Glomerular endothelial cell (primary cell): ENCODE data around the gene C2CD5. TPM values are rescaled to one million over a fixed set of nuclear protein-coding genes. Genes with fewer than 3 reads are reported as not detected.
"Not testable (repeated sequence)": the region's sequence is repeated elsewhere in the genome, so short reads cannot be mapped to it uniquely, and the experiment has no call there.

ENCODE experiments used
- DNase-seq: peaks from one replicate; pipeline ENCODE4 v3.0.0-alpha.2; 2011; ENCODE audit warnings: low read depth, low spot score; ENCODE audit errors: extremely low read depth
- total RNA-seq: library from RNA; depleted of rRNA; stranded (reverse); fragments of >200 nt; gene quantifications from 2 replicates; pipeline ENCODE4 v1.2.3, GENCODE V29; 2015

C2CD5 gene, protein sequence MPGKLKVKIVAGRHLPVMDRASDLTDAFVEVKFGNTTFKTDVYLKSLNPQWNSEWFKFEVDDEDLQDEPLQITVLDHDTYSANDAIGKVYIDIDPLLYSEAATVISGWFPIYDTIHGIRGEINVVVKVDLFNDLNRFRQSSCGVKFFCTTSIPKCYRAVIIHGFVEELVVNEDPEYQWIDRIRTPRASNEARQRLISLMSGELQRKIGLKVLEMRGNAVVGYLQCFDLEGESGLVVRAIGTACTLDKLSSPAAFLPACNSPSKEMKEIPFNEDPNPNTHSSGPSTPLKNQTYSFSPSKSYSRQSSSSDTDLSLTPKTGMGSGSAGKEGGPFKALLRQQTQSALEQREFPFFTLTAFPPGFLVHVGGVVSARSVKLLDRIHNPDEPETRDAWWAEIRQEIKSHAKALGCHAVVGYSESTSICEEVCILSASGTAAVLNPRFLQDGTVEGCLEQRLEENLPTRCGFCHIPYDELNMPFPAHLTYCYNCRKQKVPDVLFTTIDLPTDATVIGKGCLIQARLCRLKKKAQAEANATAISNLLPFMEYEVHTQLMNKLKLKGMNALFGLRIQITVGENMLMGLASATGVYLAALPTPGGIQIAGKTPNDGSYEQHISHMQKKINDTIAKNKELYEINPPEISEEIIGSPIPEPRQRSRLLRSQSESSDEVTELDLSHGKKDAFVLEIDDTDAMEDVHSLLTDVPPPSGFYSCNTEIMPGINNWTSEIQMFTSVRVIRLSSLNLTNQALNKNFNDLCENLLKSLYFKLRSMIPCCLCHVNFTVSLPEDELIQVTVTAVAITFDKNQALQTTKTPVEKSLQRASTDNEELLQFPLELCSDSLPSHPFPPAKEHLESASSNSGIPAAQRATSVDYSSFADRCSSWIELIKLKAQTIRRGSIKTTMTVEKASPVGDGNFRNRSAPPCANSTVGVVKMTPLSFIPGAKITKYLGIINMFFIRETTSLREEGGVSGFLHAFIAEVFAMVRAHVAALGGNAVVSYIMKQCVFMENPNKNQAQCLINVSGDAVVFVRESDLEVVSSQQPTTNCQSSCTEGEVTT
- total RNA-seq, result 12.4 and 34.5 TPM in 2 replicates

DNA sequence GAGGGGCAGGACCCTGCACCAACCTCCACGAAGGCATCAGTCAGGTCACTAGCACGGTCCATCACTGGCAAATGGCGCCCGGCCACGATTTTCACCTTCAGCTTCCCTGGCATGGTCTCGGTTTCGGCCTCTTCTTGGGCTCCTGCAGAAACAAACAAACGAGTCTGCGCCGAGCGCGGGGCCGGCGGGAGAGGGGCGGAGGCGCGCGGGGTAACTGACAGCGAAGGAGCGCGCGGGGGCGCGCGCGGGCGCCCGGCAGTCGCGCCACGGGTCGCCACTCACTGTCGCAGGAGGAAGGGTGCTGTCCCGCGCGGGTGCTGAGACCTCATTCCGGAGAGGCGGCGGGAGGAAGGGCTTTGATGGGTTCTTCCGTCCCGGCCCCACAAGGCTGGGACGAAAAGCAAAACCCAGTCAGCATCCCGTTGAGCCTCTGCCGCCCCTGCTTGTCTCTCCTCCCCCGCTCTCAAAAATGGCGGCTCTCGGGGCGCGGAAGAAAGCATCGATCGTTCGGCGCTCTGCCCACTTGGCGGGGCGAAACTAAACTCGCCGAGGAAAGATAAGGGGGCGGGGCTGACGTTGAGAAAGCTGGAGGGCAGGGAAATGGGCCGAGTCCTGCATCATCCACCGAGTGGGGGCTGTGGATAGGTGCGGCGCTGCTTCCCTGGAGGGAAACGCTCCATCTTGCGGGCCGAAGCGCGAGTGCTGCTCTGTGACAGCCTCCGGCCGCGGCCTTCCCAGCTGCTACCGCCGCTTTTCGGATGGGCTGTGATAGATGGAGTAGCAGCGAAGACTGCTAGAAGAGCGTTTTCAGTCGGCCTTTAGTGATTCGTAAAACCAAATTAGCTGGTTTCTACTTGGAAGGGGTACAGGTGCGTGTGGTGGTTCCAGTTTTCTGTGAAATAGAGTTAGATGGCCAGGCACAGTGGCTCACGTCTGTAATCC lies at the start of gene C2CD5:
Gene C2CD5, minus strand, starts transcription at position 505 of the 942 bp plus-strand sequence. Its CDS starts 392 bp downstream, at position 113.
- DNase-seq, result peak; percentile 78

DNA sequence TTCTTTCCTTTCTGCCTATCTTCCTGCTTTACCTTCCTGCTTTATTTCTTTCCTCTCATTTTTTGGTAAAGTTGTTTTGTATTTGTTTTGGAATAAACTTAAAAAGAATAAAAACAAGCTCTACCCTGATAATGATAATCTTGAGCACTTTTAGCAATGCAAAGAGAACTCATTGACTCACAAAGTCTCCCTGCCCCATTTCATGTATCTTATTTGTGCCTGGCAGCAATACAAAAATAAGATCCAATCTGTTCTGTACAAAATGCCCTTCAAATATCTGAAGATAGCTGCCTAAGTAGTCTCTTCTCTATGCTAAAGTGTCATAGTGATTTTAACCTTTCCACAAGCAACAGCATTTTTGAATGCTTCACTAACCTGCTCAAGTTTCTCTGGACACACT lies 49.5 kb upstream of the C2CD5 start:
- DNase-seq, result no peak

DNA sequence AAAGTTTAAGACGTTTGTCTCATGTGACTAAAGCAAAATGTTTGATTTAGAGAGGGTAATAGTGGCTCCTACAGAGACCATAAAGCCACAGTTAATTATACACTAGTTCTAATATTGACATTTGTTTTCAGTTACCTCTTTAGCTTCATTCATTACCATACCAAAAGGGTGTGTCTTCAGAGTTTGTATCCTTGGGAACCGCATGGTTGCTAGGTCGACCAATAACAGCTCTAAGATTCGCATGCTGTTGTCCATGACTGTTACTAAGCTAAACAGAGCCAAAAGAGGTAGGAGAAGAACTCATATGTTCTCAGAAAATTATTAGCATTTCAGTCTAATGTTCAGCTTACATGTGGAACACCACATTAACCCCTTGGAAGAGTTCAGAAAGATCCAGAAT lies 44.5 kb upstream of the C2CD5 start:
- no peak for DNase-seq

DNA sequence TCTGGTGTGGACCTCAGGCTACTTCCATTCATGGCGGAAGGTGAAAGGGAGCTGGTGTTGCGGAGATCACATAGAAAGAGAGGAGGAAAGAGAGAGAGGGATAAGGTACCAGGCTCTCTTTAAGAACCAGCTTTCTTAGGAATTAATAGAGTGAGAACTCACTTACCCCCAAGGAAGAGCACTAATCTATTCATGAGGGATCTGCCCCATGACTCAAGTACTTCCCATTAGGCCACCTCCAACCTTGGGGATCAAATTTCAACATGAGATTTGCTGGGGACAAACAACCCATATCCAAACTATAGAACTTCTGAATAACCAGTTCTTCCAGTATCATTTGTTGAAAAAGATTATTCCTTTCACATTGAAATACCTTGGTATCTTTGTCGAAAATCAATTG lies 34.0 kb upstream of the C2CD5 start:
- no peak for DNase-seq

DNA sequence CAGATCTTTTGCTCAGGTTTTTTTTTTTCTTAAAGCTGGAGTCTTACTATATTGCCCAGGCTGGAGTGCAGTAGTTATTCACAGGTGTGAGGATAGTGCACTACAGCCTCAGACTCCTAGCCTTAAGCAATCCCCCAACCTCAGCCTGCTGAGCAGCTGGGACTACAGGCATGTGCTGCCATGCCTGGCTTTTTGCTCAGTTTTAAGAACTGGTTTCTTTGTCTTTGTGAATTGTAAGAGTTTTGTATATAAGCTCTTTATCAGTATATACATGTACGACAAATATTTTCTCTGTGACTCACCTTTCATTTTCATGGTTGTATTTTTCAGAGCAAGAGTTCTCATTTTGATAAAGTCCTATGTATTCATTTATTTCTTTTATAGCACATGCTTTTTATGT lies 33.3 kb upstream of the C2CD5 start:
- no peak for DNase-seq

DNA sequence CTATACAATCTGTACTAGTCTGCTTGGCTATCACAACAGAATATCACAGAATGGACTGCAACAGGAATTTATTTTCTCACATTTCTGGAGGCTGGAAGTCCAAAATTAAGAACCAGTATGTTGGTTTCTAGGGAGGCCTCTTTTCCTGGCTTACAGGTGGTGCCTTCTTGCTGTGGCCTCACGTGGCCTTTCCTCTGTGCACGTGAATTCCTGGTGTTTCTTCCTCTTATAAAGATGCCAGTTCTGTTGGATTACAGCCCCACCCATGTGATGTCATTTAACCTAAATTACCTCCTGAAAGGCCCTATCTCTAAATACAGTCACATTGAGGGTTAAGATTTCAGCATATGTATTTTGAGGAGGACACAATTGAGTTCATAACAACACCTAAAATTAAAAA lies 32.1 kb upstream of the C2CD5 start:
- no peak for DNase-seq

DNA sequence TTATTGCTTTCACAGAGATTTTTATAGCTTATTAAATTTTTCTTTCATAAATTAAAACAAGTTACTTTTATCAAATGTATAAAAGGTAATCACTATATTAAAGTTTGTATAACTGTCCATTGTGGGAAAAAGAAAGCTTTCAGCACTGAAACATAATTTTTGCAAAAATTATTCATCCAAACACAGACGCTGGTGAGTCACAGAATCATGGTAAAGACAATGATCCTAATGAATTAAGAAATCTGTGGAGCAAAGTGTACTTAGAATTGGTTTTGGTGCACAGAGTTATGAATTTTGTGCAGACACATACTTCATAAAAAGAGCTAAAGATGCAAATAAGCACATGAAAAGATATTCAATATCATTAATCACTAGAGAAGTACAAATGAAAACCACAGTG lies 31.7 kb upstream of the C2CD5 start:
- no peak for DNase-seq

DNA sequence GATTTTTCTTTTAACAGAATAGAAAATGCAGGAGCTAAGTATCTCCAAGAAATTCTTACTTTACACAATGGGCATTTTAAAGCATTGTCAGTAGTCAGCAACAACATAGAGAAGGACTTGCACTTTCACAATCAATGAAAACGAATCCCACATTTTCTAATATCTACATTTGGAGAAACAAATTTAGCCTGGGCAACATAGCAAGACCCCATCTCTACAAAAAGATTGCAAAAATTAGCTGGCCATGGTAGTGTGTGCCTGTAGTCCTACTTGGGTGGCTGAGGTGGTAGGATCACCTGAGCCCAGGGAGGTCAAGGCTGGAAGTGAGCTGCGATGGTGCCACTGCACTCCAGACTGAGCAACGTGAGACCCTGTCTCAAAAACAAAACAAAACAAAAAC lies 30.6 kb upstream of the C2CD5 start:
- no peak for DNase-seq

DNA sequence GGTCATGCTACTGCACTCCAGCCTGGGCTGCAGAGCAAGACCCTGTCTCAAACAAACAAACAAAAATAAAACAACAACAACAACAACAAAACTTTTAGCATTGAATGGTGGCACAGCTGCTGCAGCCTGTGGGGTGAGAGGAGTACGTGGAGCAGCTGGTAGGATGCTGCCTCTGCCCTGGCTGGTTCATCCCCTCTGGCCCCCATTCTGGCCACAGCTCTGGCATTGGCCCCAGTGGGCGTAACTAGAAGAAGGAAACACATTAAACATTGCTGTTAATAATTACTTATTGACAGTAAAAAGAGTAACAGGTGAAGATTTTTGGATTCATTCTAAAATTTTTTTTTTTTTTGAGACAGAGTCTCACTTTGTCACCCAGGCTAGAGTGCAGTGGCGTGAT lies 28.8 kb upstream of the C2CD5 start:
- DNase-seq, result no peak

DNA sequence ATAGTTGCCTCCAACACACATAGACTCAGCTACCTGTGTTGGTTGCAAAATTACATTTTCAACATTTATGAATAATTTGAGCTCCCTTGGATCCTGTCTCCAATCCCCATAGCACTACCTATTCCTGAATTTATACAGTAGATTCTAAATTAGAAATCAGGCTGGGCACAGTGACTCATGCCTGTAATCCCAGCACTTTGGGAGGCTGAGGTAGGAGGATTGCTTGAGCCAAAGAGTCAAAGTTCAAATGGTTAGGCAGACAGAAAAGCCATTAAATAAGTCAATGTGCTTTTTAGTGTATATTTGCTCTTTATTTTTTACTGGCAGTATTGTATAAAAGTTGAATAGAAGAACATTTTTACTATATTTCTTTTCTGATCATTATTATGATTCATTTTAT lies 24.9 kb upstream of the C2CD5 start:
- no peak for DNase-seq

DNA sequence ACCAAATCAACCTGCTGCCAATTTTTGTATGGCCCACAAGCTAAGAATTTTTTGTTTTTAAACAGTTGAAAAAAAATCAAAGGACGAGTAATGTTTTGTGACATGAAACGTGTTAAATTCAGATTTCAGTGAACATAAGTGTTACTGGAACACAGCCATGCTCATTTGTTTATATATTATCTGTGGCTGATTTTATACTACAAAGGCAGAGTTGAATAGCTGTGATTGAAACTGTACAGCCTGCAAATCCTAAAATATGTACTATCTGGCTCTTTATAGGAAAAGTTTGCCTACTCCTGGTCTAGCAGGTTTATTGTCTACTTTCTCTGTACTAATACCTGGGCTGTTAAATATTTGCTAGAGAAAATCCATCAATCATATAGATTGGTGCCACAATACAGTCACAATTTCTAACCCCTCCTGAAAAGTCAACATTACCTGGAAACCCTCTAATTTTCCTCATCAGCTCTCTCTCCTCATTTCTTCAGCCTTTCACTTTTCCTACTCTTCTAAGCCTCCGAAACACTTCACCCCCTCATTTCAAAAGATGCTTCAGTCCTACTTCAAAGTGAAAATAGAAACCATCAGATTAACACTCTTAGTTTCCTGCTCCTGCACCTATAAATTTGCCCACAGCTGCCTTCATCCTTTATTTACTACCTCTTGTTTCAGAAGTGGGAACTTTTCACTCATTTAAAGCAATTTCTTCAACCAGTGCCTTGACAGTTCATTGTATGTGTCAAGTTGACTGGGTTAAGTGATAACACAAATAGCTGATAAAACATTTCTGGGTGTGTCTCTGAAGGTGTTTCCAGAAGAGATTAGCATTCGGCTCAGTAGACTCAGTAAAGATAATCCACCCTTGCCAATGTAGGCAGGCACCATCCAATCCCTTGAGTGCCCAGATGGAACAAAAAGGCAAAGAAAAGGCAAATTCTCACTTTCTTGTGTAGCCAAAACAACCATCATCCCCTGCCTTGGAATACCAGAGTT lies 18.0 kb upstream of the C2CD5 start:
- no peak for DNase-seq

DNA sequence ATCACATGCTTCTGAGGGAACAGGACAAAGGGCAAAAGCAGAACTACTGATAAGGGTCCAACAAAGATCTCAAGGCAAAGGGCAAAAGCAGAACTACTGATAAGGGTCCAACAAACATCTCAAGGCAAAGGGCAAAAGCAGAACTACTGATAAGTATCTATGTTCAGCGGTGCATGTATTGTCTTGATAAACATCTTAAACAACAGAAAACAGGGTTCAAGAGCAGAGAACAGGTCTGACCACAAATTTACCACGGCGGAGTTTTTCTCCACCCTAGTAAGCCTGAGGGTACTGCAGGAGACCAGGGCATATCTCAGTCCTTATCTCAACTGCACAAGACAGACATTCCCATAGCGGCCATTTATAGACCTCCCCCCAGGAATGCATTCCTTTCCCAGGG lies 10.4 kb upstream of the C2CD5 start:
- DNase-seq, result not testable (repeated sequence)

DNA sequence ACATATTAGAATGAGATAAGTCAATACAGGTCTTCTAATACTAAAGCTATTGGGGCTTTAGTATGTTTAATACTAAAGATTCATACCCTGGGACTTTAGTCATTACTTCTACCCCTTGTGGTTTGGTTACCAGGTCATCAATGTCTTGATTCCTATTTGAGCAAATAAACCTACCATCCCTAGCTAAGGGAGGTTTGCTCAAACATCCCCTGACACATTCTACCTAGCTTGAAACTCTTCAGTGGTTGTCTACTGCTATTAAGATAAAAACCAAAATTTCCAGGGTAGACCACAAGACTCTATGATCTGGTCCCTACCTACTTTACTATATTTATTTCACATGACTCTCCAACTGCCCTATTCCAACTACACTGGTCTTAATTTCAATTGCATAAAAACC lies 7.3 kb upstream of the C2CD5 start:
- no peak for DNase-seq

DNA sequence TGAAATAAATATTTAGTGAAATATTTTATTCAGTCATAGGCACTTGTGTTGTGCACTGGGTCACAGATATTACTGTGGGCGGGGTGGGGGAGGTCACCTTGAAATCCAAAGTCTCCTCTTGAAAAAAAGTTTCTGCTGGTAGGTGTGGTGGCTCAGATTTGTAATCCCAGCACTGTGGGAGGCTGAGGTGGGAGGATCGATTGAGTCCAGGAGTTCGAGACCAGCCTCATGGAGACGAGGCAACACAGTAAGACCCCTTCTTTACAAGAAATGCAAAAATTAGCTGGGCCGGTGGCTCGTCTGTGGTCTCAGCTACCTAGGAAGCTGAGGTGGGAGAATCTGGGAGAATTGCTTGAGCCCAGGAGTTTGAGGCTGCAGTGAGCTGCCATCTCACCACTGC lies 913 bp upstream of the C2CD5 start:
- DNase-seq, result no peak

DNA sequence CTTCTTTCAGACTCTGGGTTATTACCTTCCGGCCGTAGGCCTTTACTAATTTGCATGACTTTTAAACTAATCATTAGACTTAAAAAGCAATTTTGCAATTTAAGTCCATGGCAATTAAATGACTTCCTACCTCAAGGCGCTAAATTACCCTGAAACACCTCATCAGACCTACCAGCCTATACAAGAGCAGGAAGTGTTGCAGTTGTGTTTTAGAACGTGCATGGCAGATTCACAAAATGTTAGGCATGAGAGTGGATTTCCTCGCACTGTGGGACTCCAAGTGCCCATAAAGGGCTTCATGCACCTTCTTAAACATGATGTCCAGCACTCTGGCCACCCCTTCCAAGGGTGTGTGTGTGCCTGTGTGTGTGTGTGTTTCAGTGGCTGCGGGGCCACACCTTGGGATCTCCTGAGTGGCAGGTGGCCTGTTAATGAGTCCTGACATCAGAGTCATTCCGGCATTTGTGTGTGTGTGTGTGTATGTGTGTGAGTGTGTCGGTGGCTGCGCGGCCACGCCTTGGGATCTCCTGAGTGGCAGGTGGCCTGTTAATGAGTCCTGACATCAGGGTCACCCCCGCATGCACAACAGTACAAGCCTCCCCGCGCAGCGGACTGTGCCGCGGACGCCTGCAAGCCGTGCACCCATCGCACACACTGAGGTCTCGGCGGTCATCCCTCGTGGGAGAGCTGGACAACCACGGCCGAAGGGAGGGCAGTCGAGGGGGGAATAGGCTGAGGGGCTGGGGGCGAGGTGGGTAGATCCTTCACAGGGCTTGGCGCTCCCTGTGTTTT lies 900 bp downstream of the C2CD5 start:
- DNase-seq, result no peak

DNA sequence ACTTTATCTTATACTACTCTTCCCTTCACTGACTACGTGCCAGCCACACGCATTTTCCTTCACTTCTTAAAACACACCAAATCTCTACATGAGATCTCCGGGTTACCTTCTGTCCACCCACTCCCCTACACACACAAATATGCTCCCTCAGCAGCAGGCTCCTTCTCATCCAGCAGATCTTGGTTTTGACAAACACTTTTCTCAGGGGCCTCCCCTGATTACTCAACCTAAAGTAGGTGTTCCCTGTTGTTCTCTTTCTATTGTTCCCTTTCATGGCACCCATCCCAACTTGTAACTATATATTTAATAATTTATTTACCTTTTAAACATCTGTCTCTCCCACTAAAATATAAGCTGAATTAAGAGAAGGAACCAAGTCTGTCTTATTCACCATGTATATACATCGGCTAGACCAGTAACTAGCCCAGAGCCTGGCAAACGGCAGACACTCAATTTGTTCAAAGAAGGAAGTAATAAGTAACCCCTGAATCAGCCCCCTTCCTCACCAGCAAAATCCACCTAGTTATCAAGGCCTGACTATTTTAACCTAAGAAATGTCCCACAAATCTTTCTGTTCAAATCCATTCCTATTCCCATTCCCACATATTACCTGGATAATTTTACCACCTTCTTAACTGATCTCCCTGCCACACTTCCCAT lies 2.7 kb downstream of the C2CD5 start:
- DNase-seq, result no peak

DNA sequence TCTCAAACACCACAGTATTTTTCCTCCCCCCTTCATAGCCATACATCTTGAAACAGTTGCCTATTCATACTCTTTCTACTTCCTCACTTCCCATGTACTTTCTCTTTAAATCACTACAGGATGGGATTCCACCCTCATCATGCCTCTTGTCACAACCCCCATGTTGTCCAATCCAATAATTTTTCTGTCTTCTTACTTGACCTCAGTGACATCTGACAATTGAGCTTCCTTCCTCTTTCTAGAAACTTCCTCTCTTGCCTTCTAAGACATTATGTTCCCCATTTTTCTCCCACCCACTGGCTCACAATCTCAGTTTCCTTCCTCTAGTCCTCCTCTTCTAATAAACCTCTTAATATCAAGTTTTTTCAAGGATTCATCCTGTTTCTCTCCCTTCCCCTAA lies 5.3 kb downstream of the C2CD5 start:
- DNase-seq, result no peak

DNA sequence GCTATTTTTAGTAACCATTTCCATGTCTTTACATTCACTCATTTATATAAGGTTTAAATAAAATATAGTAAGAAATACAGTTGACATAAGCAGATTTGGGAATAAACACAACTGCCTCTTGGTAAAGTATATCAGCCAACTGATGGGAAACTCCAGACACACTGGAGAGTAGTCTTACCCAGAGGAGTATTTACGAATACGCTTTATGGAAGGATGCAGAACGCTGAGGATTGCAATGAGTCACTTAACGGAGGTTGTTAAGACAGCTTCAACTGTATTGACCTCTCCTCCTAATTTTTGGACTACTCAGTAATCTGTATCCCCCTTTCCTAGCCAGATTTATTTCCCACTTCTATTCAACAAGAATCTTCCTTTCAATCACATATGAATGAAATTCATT lies 6.0 kb downstream of the C2CD5 start:
- no peak for DNase-seq
